AG09319 (cell line): Measurements from ENCODE around the gene NR1H2.

Experiments used
- DNase-seq: peaks from one replicate; pipeline ENCODE4 v3.0.0-alpha.2; 2010; ENCODE audit warnings: low read depth; ENCODE audit errors: extremely low read depth
- TF ChIP-seq, protein P1 (sequence below): IDR thresholded peaks from 2 replicates; pipeline ENCODE4 v1.5.1; 2011; ENCODE audit warnings: low read depth, mild to moderate bottlenecking, inconsistent platforms, low read length, moderate library complexity

NR1H2 gene

DNA sequence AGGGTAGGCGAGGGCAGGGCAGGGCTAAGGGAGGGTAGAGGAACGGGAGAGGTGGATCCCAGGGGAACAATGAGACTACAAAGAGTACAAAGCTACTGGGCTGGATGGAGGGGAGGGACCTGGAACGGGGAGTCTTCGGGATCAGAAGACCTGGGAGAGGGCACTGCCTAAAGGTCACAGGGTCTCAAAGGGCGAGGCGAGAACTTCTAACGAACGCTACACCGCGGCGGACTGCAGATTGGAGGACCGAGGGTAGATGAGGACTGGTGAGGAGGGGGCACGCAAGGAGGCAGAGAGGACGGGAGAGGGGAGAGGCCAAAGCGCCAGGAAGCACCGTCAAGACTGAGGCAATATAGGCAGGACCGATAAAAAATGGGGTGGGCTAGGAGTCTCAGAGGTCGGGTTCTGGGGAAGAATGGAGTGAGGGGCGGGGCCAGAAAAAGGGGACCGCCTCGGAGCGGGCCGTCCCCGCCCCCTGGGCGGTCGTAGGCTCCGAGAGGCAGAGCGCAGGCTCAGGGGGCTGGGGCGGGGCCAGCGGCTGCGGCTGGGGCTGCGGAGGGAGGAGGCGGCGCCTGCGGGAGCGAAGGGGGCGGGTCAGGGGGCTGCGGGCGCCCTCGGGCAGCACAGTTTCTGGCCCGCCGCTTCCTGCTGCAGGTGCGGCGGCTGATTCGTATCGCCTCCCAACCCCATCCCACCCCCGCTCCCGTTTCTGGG, 45.7 kb upstream of the NR1H2 start:
- TF ChIP-seq, protein P1, sequence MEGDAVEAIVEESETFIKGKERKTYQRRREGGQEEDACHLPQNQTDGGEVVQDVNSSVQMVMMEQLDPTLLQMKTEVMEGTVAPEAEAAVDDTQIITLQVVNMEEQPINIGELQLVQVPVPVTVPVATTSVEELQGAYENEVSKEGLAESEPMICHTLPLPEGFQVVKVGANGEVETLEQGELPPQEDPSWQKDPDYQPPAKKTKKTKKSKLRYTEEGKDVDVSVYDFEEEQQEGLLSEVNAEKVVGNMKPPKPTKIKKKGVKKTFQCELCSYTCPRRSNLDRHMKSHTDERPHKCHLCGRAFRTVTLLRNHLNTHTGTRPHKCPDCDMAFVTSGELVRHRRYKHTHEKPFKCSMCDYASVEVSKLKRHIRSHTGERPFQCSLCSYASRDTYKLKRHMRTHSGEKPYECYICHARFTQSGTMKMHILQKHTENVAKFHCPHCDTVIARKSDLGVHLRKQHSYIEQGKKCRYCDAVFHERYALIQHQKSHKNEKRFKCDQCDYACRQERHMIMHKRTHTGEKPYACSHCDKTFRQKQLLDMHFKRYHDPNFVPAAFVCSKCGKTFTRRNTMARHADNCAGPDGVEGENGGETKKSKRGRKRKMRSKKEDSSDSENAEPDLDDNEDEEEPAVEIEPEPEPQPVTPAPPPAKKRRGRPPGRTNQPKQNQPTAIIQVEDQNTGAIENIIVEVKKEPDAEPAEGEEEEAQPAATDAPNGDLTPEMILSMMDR = no peak
- no peak for DNase-seq

DNA sequence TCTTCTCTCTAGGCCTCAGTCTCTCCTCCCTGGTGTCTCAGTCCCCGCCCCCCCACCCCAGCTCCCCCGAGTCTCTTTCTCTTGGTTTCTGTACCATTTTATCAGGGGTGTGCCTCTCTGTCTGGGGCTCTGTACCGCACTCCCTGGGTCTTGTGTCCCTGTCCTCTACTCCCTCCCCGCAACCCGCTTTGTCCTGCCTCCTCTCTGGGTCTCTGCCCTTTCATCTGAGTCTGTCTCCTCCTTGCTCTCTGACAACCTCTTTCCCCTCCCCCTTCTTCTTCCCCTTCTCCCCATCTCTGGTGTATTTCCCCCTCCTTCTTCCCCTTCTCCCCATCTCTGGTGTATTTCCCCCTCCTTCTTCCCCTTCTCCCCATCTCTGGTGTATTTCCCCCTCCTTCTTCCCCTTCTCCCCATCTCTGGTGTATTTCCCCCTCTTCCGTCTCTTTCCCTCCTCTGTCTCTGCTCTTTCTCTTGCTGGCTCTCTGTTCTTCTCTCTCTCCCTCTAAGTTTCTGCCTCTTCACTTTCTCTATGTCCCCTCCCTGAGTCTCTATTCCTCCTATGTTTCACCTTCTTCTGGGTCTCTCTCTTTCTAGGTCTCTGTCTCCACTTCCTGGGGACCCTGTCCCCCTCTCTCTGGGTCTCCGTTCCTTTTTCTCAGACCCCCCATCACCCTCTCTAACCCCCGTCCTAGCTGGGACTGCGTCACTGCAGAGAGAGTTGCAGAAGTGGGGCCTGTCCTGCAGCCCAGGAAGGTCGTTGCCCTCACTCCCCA, 44.9 kb upstream of the NR1H2 start:
- TF ChIP-seq, protein P1 = no peak
- DNase-seq = no peak

DNA sequence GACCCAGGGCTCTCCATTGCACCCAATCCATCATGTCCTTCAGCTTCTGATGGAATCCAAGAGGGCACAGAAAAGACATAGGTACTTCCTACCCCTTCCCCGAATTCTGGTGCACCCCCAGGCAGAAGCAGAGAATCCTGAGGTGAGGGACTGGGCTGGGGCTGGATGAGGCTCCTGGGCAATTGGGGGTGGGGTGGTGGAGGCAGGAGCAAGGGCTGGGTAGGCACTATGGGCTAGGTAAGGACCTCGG, 44.3 kb upstream of the NR1H2 start:
- TF ChIP-seq, protein P1 = no peak
- DNase-seq = no peak

DNA sequence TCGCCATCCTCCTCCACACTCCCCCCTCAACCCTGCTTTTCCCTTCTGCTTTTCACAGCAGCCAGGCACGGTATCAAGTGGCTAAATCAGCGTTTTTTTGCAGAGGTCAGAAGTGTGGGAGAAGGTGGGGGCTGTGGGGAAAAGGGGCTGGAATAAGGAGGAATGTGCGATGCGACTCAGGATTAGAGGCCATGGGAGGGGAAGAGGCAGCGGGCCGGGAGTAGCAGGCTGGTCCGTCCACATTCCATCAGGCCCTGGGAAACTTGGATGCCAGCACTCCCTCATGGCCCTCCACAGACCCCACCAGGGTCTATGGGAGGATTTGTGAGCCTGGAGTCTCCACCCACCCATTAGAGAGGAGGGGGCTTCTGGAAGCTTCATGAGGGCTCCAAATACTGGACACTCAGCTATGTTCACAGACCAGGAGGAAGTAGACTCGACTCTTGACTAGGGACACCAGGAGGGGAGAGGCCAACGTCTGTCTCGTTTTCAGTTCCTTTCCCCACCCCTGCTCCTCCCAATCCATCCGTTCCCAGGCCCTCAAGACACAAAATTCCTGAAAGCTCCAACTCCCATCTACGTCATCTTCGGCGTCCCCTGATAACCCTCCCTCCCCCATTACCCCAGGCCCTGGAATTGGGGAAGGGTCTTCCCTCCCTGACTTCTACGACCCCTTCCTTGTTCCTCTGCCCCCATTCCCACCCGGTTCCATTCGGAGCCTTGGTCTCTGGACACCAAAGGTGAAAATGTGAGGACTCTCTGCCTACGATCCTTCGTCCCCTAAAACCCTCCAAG, 43.8 kb upstream of the NR1H2 start:
- TF ChIP-seq, protein P1 = no peak
- DNase-seq = no peak

DNA sequence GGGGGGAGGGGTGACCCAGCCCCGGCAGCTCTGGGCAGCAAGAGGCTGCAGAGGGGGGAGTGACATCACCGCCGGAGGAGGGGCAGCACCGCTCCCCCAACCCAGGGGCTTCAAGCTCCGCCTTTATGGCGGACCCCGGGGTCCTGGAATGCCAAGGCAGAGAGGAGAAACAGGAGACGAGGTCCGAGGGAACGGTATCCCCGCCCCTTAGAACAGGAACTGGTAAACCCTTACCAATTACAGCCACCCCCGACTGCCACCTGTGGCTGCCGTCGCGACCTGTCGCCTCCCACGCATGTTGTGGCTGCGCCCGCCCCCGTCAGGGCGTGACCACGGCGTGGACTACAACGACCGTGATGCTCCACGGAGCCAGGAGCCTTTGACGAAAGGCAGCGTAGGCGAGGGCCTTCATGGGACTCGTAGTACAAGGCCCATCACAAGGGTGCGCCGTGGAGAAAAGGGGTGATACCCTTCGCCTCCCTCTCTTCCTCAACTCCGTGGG, 43.0 kb upstream of the NR1H2 start:
- TF ChIP-seq, protein P1 = no peak; the same call in 1 of the 2 replicates
- DNase-seq = peak; percentile 31

DNA sequence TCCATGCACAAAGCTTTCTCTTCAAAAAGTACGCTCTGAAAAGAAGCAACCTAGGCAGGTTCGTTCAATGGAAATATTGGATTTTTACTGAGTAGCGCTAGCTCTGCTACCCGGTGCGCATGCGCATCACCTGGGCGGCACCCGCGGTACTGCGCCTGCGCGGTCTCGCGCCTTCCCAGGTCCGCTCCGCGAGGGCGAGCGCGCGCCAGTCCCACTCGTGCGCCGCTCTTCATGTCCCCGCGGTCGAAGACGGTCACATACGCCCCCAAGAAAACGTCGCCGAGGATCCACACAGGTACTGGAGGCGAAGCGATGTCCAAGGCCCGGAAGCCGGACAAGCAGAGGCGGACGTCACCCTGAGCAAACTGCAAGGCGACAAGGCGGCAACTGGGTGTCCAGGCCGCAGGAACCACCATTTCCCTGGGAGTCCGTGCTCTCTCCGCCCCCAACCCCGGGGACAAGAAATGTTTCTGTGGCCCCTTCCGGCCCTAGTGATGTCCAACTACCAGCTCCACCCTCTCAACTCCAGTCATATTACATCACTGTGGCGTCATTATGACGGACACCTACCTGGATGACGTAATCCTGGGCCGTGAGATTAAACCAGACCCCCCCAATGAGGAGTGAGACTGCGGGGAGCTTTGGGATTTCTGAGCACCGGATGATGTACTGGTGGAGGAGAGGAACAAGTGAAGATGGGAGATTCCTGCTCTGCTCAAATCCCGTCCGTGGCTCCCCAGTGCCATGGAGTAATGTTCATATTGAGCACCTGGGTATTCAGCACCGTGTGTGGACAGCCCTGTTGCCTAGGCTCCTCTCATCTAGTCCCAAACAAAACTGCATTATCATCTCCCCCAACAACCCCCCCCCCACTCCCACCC, 42.3 kb upstream of the NR1H2 start:
- no peak for DNase-seq
- TF ChIP-seq, protein P1 = no peak
